HUDEP-2 (cell line): Measurements from ENCODE around the gene FBXO4.
A peak's percentile ranks its signal among the peaks of the same experiment; 100 is the strongest.
"Not testable (repeated sequence)": the region's sequence is repeated elsewhere in the genome, so short reads cannot be mapped to it uniquely, and the experiment has no call there.

Experiments
- DNase-seq, 76 experiments: peaks; one replicate each; lab custom pipeline; 2025; ENCODE audit not compliant: unreplicated experiment in 76 of 76; lab: John Stamatoyannopoulos, UW

Gene FBXO4

DNA sequence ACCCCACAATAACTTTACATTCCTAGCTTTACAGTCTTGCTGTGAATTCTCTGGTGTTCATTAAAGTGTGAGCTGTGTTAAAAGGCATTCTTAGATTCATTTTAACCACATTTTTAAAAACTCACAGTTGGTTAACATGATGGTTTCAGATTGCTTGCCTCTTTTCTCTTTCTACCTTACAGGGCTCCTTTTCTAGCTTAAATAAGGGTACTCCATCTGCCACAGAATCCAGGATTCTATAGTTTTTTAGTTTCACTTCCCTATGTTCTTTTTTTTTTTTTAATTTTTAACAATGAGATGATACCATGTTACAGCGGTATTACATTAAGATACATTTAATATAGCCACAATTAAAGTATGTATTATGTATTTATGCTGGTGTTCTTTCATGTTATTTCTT, 3.9 kb upstream of the FBXO4 start:
- no peak for DNase-seq

DNA sequence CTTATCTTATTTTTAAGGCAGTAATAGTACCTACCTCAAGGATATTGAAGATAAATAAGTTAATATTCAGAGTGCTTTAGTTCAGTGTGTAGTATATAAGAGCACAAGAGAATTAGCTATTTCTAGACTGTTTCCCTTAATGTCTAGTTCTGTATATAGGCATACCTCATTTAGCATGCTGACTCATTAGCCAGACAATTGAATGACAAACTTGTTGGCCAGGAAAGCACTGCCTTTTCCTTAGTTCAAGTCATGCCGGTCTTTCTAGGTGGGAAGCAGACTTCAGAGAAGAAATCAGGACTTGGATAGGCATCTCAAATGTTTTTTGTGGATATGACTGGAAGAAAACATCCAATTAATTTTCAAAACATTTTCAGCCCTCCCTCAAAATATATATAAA, 3.2 kb upstream of the FBXO4 start:
- DNase-seq = no peak

DNA sequence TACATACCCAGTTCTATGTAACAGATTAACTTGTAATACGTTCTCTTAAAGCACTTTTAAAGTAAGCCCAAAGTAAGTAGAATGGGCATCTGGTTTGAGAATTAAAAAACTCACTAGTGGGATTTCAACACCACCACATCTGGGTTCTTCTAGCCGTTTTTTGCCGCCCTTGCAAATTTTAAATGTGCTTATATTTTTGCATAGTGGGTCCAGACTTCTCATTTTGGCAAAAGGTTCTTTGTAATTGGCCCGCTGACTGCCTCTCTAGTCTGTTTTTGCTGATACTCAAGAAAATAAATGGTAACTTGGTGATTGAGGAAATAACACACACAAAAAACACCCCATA, 582 bp upstream of the FBXO4 start:
- DNase-seq = no peak

DNA sequence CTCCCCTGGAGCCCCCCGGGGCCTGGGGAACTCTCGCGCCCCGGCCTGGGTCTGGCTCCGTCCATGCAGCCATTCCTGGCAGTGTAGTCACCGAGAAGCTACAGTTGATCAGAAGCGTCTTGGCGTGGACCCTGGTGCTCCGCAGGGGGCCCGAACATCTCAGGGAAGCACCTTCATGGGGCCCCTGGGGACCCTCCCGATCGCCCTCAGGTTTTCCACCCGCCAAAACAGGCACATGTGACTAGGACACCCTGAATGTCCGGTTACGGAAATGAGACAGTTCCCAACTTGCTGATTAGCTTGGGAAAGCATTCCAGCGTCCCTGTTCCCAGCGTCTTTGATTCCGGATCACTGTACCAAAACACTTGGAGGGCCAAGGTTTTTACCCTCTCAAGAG, 472 bp downstream of the FBXO4 start:
- DNase-seq = peak in 38 of 76 experiments; percentile 2 to 60 (median 24)

DNA sequence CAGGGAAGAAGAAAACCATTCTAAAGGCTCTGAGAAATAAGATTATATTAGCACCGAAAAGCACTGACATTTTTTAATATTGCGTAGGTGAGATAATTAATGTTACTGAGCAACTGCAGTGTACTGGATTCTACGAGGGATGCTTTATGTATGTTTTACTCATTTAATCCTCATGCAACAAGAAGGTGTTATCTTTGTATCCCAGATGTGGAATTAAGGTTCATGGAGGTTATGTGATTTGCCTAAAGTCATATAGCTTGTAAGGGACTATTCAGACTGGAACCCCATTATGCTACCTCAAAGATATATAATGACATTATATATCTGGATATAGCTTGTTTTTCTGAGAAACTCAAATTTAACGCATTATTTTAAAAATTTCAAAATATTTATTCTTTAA, 2.5 kb downstream of the FBXO4 start:
- DNase-seq = no peak

DNA sequence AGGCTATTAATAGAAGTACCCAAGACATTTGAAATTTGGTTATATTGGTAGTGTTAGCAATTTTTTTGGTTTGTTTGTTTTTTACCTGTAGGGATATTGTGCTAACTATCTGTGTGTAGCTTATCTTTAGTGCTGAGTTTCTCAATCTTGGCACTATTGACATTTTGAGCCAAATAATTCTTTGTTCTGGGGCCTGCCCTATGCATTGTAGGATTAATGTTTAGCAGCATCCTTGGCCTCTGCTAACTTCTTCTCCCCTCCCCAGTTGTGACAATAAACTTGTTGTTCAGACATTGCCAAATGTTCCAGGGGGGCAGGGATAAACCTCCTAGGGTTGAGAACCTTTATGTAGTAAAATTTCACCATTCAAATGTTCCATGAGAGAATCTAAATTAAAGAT, 4.0 kb downstream of the FBXO4 start:
- DNase-seq = no peak

DNA sequence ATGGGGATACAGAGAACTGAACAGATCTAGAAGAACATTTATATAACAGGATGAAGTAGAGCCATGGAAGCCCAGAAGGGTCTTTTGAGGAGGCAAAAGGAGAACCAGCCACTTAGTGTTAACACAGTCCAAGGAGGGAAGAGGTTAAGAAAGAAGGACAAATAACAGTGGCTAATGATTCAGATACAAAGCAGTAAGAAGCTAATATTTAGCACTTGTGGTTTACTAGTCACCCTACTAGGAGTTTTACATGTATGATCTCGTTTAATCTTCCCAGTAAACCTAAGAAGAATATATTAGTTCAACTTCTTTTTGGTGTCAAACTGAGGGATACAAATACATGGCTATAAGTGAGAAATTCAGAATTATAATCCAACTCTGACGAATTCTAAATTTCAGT, 7.7 kb downstream of the FBXO4 start:
- DNase-seq = no peak

DNA sequence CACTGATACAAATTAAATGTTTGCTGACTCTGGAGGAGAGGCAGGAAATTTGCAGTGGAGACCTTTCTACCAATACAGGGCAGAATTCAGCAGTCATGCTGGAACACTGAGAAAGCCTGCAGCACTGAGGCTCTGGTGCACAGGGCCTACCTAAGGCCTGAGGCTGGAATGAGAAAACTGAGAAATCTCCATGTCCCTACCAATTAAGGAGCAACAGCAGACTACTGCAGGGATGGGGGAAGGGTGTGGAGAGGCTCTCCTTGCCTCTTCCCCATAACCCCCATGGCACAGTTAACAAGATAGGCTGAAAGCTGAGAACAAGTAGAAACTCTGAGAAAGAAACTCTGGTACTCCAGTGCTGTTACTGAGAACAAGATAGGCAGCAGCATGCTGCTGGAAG, 10.5 kb downstream of the FBXO4 start:
- DNase-seq = no peak

DNA sequence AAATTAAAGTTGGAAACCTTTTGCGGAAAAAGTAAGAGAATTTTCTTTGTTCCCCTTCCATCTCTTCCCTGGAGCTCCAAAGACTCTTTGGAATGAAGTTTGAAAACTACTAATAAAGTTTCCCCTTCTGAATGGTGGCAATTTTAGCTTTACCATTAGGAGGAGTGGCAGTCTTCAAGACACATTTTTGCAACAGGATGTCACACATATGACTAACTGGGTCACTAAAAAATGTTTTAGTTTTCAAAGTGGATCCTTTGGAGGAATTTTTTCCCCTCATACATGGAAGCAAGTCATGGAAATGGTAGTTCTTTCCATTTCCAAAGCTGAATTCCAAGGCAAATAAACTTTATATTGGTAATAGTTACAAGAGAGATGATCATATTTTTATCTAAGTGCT, 15.6 kb downstream of the FBXO4 start:
- DNase-seq = no peak

DNA sequence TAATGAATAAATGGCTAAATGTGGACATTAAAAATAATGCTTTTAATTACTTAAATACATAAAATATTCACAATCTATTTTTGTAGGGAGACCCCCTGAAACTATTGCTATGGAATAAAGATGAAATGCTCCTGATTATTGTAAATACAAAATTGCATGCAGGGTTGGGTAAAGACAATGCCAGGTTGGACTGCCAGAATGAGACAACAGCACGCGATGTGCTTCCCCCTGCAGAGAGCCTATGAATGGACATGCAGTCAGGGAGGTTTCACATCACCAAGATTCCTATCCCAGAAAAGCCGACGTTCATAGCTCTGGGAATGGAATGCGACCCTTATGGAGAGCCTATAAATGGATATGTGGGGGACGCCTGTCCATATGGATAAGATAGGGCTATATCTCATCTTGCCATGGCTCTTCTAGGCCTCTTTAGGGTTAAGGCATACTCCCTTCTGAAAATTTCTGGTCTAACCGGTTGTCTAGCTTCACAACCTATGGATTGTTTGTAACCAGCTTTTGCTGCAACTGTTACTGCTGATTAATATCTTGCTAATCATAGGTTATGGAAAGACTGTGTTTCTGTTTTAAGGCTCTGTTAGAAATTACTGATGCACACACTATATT, 20.4 kb downstream of the FBXO4 start:
- not testable (repeated sequence) for DNase-seq

DNA sequence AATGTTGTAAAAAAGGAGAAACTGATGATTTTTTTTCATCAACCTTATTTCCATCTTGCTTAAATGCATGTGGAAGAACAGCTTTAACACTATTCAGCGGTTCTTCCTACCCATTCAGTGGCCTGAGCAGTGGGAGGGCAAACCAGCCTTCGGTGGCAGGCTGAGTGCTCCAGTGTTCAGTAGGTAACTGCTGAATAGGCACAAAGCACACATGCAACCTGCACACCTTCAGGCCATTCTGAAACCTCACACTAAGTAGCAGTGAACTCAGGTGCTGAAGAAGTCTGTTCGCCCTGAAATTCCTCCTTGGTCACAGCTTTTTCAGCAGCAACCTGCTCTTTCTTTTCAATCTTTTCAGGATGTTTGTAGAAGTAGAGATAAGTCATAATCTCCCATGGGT, 26.1 kb downstream of the FBXO4 start:
- DNase-seq = no peak

DNA sequence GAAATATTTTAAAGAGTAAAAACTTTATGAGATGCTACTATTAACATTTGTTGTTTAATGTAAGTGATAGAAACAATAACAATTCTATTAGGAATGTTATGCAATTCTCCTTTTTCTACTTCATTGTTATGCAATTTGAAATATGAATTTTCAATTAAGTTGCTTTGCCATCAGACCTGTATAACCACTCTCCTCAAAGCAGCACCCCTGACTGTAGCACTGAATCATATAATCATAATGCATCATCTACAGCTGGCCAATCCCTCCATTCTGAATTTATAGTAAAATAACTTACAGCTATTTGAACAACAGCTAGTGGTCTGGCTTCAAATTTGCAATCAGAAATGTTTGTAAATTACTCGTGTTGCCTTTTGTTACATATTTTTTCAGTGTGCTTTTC, 29.2 kb downstream of the FBXO4 start:
- DNase-seq = no peak

DNA sequence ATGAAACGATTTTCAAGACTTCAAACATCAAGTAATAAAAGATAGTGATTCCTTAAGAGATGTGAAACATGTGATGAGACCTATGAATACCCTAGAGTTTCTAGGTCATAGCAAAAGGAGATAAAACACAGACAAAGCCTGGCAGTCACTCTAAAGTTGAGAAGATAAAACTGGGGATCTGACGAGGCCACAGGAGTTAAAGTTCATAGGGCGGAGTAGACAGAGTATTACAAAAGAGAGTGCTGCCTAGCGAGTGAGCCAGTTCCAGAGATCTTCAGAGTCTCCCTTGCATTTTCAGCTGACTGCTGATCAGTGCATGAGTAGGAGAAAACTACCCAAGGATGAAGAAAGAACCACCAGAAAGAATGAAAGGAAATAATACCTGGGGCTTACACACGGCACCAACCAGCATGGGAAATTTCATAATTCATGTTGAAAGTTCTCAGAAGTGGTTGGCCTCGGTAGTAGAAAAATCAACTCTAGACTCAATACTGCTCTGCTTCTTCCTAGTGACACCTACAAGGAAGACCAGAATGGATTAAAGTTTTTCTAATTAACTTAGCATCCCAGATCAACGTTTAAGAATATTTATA, 30.4 kb downstream of the FBXO4 start:
- peak in 1 of 76 experiments; percentile 1 for DNase-seq

DNA sequence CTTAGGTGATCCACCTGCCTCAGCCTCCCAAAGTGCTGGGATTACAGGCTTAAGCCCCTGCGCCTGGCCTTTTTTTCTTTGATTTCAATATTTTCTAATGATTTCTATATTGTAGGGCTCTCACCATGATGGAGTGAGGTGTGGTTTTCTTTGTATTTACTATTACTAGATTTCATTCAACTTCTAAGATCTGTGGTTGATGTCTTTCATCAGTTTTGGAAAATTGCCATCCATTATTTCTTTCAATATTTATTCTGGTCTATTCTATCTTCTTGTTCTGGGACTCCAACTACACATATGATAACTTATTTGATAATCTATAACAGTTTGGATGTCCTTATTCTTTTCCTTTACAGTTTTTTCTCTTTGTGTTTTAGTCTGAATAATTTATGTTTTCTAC, 31.9 kb downstream of the FBXO4 start:
- no peak for DNase-seq

DNA sequence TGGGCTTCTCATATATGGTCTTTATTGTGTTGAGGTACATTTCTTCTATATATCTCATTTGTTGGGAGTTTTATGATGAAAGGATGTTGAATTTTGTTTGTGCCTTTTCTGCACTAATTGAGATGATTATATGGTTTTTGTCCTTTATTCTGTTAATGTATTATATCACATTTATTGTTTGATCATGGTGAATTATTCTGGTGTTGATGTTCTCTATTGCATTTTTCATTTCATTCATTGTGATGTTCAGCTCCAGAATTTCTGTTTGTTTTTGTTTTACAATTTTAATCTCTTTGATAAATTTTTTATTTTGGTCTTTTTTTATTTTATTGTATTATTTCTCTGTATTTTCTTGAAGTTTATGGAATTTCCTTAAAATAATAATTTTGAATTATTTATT, 35.4 kb downstream of the FBXO4 start:
- DNase-seq = no peak

DNA sequence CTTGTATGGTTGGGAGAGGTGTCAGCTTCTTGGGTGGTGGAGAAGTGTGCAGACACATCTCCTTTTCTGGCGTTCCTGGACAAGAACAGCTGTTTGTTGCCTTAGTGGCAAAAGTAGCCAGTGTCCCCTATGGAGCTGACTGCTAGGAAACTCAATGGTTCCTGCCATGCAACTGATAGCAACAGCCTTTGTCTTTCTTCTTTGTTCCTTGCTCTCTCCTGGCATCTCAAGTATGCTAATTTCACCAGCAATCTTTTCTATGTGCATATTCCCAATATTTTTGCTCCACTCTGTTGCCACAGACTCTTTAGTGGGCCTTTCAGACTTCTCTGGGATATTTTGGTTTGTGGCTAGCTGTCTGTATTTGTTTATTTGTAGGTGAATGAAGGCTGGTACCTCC, 36.7 kb downstream of the FBXO4 start:
- DNase-seq = no peak

DNA sequence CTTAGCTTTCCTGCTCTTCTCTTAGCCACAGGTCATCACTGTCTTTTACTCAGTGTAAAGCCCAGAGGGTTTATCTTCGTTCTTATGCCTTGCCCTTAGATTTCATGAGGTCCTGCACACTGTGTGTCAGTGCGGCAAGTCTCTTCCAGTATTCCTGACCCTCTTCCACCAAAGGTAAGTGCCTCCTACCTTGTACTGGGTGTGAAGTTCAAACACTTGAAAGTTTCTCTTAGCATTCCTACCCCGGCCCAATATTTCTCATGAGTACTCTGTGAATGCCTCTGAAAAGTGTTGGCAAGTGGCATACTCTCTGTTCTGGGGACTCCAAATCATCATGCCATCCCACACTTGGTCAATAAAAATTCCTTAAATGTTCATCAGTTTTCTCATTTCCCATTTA, 37.4 kb downstream of the FBXO4 start:
- DNase-seq = no peak

DNA sequence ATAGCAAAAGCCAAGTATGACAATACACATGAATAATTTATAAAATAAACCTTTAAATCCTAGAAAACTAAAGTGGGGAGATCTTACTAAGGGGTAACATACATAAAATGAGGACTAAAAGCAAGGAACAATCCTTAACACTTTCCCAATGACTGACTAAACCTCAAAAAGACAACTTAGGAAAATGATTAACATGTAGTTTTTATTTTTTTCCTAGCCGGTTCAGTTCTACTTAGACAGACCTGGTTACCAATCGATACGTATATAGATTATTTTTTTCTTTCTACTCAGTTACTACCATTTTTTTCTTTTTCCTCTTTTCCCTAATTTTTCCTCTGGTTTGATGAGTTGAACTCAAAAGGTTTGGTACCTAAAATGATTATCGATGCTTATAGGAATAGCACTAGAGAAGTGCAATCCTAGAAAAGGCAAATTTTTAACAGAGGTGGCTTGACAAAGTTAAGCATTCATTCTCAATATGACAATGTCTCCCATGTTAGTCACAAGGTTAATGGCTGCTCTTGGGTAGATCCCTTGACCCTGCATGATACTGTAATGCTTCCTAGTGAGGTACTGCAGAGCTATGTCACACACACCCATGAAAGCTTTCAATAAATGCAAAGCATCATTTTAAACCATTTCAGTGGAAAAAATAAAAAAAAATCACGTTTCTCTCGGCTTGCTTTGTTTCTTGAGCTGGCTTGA, 41.5 kb downstream of the FBXO4 start:
- no peak for DNase-seq

DNA sequence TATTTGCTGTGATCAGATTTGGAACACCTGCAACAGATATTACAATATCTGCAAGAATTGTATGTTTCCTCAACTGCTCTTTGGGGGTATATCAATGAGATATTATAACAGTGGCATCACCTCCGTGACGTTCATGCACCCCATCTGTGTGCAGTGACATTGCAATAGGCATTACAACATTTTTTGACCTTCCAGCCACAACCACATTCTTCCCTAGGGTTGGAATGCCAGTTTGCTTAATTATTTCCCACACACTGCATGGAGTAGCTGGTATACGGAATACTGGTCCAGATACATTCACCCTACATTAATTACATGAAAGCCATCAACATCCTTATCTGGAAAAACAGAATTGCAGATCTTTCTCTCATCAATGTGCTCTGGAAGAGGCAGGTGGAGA, 42.3 kb downstream of the FBXO4 start:
- DNase-seq = no peak

DNA sequence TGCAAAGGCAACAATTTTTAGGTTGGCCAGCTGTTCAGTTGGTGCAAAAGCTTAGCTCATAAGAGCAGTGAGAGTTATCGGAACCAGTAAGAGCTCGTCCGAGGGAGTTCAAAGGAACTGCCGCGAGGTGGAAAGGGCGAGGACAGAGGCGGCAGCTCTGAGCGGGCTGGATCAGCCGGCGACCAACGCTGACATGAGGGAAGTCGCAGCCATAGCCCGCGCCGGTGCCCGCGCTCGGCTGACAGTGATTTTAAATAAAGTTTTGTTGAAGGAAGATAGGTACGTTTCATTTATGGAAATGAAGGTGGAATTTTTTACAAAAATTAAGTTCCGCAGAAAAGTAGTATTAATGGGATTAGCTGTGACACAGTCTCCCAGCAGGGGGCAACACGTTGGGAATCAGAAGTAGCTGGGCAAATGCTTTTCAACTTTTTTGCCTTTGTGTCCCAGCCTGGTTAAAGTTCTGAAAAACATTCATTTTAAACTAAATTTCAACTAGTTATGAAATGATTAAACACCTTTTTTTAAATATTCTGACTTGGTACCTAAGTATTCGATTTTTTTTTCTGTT, 43.2 kb downstream of the FBXO4 start:
- DNase-seq = peak in 1 of 76 experiments; percentile 1

DNA sequence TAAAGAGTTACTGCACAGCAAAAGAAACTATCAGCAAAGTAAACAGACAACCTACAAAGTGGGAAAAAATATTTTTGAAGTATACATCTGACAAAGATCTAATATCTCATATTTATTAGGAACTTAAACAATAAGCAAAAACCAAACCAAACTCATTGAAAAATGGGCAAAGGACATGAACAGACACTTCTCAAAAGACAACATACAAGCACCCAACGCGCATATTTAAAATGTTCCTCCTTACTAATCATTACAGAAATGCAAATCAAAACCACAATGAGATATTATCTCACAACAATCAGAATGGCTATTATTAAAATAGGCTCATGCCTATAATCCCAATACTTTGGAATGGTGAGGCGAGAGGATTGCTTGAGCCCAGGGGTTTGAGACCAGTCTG, 48.0 kb downstream of the FBXO4 start:
- DNase-seq = no peak

DNA sequence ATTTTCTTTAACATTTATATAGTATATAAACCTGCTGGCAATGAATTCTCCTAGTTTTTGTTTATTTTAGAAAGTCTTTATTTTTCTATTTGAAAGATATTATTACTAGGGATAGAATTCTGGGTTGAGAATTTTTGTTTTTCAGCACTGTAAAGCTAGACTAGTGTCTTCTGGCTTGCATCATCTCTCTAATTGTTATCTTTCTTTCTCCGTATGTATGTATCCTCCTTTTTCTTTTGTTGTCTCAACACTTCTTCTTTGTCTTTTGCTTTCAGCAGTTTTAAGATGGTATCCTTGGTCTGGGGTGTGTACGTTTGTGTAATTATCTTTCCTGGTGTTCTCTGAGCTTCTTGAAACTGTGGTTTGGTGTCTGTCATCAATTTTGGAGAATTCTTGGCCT, 48.8 kb downstream of the FBXO4 start:
- no peak for DNase-seq
